Panc1 (cell line): ENCODE data around the gene MAPK6.

Experiments
- POLR2AphosphoS5 ChIP-seq: IDR thresholded peaks from 2 replicates; pipeline ENCODE4 v1.6.1; 2012; ENCODE audit warnings: mild to moderate bottlenecking, low read depth, low read length, moderate library complexity
- REST ChIP-seq, 2 experiments: IDR thresholded peaks; 2 replicates each; pipeline ENCODE4 v1.6.1; 2011 to 2012; ENCODE audit warnings: low read depth in 2 of 2, control low read depth in 1 of 2, low read length in 1 of 2, mild to moderate bottlenecking in 1 of 2, moderate library complexity in 1 of 2; ENCODE audit not compliant: insufficient read depth in 1 of 2
- SIN3A ChIP-seq: IDR thresholded peaks from 2 replicates; pipeline ENCODE4 v1.6.1; 2012; ENCODE audit warnings: low read depth, mild to moderate bottlenecking, low read length, moderate library complexity, borderline replicate concordance; ENCODE audit not compliant: insufficient read depth
- TCF7L2 ChIP-seq: IDR thresholded peaks from 2 replicates; pipeline ENCODE4 v1.6.1; 2011; ENCODE audit warnings: mild to moderate bottlenecking, low read depth, low read length, inconsistent platforms
- TF ChIP-seq, protein P1 (sequence below): fragments of 450-650 bp; IDR thresholded peaks from 2 replicates; pipeline ENCODE4 v1.5.1; 2017; ENCODE audit warnings: mild to moderate bottlenecking

DNA sequence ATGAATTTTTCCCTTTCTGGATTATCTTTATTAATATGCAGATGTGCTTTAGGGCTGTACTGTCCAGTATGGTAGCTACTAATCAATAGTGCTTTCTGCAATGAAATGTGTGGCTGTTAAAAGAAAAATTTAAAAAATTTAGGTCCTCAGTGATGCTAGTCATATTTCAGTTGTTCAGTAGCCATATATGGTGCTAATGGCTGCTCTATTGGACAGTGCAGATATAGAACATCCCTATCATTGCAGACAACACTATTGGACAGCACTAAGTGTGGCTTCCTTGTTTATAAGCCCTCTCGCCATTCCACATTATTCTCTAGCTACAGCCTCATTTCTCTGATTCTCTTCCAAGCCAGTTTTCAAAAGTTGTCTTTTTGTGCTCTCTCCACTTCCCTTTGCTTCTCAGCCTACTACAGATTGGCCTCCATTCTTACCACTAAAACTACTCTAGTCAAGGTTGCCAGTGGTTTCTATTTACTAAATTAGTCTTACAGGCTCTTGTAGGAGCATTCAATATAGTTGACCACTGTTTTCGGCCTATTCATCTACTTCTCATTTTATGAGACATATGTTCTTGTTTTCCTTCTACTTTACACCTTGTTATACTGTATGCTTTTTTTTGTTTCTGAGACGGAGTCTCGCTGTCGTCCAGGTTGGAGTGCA lies 9.5 kb downstream of the MAPK6 start:
- TF ChIP-seq, protein P1, sequence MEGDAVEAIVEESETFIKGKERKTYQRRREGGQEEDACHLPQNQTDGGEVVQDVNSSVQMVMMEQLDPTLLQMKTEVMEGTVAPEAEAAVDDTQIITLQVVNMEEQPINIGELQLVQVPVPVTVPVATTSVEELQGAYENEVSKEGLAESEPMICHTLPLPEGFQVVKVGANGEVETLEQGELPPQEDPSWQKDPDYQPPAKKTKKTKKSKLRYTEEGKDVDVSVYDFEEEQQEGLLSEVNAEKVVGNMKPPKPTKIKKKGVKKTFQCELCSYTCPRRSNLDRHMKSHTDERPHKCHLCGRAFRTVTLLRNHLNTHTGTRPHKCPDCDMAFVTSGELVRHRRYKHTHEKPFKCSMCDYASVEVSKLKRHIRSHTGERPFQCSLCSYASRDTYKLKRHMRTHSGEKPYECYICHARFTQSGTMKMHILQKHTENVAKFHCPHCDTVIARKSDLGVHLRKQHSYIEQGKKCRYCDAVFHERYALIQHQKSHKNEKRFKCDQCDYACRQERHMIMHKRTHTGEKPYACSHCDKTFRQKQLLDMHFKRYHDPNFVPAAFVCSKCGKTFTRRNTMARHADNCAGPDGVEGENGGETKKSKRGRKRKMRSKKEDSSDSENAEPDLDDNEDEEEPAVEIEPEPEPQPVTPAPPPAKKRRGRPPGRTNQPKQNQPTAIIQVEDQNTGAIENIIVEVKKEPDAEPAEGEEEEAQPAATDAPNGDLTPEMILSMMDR, result no peak
- TF ChIP-seq SIN3A, result no peak
- no peak for TF ChIP-seq REST (IDR thresholded peaks at IDR 0.05; ENCODE audit: insufficient read depth in 1 of 2, low read depth in 2 of 2, low read length in 1 of 2)
- TF ChIP-seq POLR2AphosphoS5, result no peak
- no peak for TF ChIP-seq TCF7L2
